Activated naive CD8-positive, alpha-beta T cell (primary cell): ENCODE results near the gene INPPL1.
"Not testable (repeated sequence)": the region's sequence is repeated elsewhere in the genome, so short reads cannot be mapped to it uniquely, and the experiment has no call there.

Experiments
- H3K27ac Mint-ChIP-seq: one replicate; pipeline ENCODE4 v1.8.0; 2021; ENCODE audit warnings: mixed read lengths
- H3K27me3 Mint-ChIP-seq: one replicate; pipeline ENCODE4 v1.8.0; 2021; ENCODE audit warnings: mixed read lengths
- H3K36me3 Mint-ChIP-seq: one replicate; pipeline ENCODE4 v1.8.0; 2021; ENCODE audit warnings: mixed read lengths
- H3K4me1 Mint-ChIP-seq: one replicate; pipeline ENCODE4 v1.8.0; 2021; ENCODE audit warnings: low read depth, mixed read lengths
- H3K4me3 Mint-ChIP-seq: one replicate; pipeline ENCODE4 v1.8.0; 2021; ENCODE audit warnings: mild to moderate bottlenecking, mixed read lengths
- H3K9me3 Mint-ChIP-seq: one replicate; pipeline ENCODE4 v1.8.0; 2021; ENCODE audit warnings: low read depth, mixed read lengths

The INPPL1 gene

DNA sequence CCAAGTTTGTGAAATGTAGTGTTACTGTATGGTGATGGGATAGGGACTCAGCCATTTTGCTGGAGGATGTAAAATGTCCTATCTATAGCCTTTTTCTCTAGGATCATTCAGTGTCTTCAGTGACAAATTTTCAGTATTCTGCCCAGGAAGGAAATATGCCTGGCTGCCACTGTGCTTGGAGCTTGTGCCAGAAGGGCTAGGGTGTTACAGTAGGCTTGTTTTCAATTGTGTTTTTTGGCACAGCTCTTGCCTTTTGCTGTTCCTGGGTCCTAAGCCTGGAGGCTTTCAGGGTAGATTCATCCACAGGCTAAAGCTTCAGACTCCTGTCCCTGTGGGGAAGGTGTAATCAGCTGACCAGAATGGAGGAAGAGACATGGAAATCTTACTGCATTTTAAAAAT lies 41.4 kb downstream of the INPPL1 start:
- Mint-ChIP-seq H3K36me3 (no peaks in the 10 kb centered on the region), H3K27ac (no peak overlapping the region), H3K4me1 (no peaks in the 10 kb centered on the region), H3K9me3 (no peaks in the 10 kb centered on the region), H3K27me3 (peaks cover 14% of the 10 kb centered on the region), H3K4me3 (no peak overlapping the region)

DNA sequence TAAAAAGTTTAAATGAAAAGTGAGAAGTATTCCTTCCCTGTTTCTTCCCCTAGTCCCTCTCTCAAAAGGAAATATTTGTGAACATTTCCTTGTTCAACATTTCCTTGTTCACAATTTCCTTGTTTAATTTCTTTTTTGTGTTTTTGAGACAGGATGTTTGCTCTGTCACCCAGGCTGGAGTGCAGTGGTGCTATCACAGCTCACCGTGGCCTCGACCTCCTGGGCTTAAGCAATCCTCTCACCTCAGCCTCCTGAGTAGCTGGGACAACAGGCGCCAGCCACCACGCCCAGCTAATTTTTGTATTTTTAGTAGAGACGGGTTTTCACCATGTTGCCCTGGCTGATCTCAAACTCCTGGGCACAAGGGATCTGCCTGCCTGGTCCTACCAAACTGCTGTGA lies 42.4 kb downstream of the INPPL1 start:
- not testable (repeated sequence) for H3K36me3 Mint-ChIP-seq, H3K4me3 Mint-ChIP-seq, H3K9me3 Mint-ChIP-seq, H3K4me1 Mint-ChIP-seq, H3K27ac Mint-ChIP-seq
- peaks cover 16% of the 10 kb centered on the region for H3K27me3 Mint-ChIP-seq

GRCh38 chr11:72267956-72268617 lies 43.5 kb downstream of the INPPL1 start:
- Mint-ChIP-seq H3K36me3 (no peaks in the 10 kb centered on the region), H3K4me1 (no peaks in the 10 kb centered on the region), H3K9me3 (no peaks in the 10 kb centered on the region), H3K27me3 (peaks cover 16% of the 10 kb centered on the region), H3K27ac (no peak overlapping the region), H3K4me3 (no peak overlapping the region)

- Mint-ChIP-seq H3K27ac (no peak overlapping the region), H3K4me1 (no peaks in the 10 kb centered on the region), H3K36me3 (no peaks in the 10 kb centered on the region), H3K4me3 (no peak overlapping the region), H3K27me3 (peaks cover 18% of the 10 kb centered on the region), H3K9me3 (no peaks in the 10 kb centered on the region)
Observed at GRCh38 chr11:72271980-72272379, 47.4 kb downstream of the INPPL1 start.

- H3K4me3 Mint-ChIP-seq: no peak overlapping the region
- H3K4me1 Mint-ChIP-seq: no peaks in the 10 kb centered on the region
- H3K9me3 Mint-ChIP-seq: no peaks in the 10 kb centered on the region
- peaks cover 12% of the 10 kb centered on the region for H3K27me3 Mint-ChIP-seq
- H3K36me3 Mint-ChIP-seq: no peaks in the 10 kb centered on the region
- H3K27ac Mint-ChIP-seq: no peak overlapping the region
Observed at GRCh38 chr11:72274435-72274834, 49.9 kb downstream of the INPPL1 start.

GRCh38 chr11:72278905-72279304 lies 54.3 kb downstream of the INPPL1 start:
- Mint-ChIP-seq H3K27me3 (peaks cover 26% of the 10 kb centered on the region), H3K36me3 (no peaks in the 10 kb centered on the region), H3K27ac (no peak overlapping the region), H3K4me3 (no peak overlapping the region), H3K4me1 (no peaks in the 10 kb centered on the region), H3K9me3 (no peaks in the 10 kb centered on the region)

DNA sequence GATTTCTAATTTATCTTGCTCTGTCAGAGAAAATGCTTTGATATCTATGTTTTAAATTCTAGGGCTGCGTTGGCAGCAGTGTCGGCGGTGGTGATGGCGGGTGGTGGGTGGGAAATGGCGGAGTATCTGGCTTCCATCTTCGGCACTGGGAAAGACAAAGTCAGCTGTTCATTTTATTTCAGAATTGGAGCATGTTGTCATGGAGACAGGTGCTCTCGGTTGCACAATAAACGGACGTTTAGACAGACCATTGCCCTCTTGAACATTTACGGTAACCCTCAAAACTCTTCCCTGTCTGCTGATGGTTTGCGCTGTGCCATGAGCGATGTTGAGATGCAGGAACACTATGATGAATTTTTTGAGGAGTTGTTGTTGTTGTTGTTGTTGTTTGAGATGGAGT lies 55.5 kb downstream of the INPPL1 start:
- H3K4me3 Mint-ChIP-seq: no peak overlapping the region
- H3K36me3 Mint-ChIP-seq: no peaks in the 10 kb centered on the region
- H3K27ac Mint-ChIP-seq: no peak overlapping the region
- no peaks in the 10 kb centered on the region for H3K9me3 Mint-ChIP-seq
- H3K4me1 Mint-ChIP-seq: no peaks in the 10 kb centered on the region
- H3K27me3 Mint-ChIP-seq: peaks cover 29% of the 10 kb centered on the region

DNA sequence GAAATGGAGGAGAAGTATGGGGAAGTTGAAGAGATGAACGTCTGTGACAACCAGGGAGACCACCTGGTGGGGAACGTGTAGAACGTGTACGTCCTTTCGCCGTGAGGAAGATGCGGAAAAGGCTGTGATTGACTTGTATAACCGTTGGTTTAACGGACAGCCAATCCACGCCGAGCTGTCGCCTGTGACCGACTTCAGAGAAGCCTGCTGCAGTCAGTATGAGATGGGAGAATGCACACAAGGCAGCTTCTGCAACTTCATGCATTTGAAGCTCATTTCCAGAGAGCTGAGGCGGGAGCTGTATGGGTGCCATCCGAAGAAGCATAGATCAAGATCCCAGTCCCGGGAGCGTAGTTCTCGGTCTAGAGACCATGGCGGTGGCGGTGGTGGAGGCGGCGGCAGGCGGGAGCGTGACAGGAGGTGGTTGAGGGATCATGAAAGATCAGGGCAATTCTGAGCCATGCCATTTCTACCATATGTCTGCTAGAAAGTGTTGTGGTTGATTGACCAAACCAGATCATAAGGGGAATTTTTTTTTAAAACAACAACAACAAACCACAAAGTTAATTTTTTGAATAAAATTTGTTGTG lies 56.3 kb downstream of the INPPL1 start:
- Mint-ChIP-seq H3K4me3 (no peak overlapping the region), H3K9me3 (no peaks in the 10 kb centered on the region), H3K36me3 (no peaks in the 10 kb centered on the region), H3K4me1 (no peaks in the 10 kb centered on the region), H3K27ac (no peak overlapping the region), H3K27me3 (peaks cover 26% of the 10 kb centered on the region)

- Mint-ChIP-seq H3K4me3 (no peak overlapping the region), H3K36me3 (no peaks in the 10 kb centered on the region), H3K9me3 (no peaks in the 10 kb centered on the region), H3K27me3 (peaks cover 23% of the 10 kb centered on the region), H3K27ac (no peak overlapping the region), H3K4me1 (no peaks in the 10 kb centered on the region)
Observed at GRCh38 chr11:72283947-72284346, 59.4 kb downstream of the INPPL1 start.

DNA sequence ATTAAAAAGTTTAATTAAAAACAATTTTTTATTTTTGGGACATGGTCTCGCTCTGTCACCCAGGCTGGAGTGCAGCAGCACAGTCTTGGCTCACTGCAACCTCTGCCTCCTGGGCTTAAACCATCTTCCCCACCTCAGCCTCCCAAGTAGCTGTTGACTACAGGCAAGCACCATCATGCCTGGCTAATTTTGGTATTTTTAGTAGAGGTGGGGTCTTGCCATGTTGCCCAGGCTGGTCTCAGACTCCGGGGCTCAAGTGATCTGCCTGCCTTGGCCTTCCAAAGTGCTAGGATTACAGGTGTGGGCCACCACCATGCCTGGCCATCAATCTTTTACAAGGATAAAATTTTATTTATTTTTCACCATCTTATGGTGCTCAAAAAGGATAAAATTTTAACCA lies 62.7 kb downstream of the INPPL1 start:
- Mint-ChIP-seq H3K27ac (no peak overlapping the region), H3K9me3 (no peaks in the 10 kb centered on the region), H3K4me3 (no peak overlapping the region), H3K27me3 (peaks cover 12% of the 10 kb centered on the region), H3K36me3 (no peaks in the 10 kb centered on the region), H3K4me1 (no peaks in the 10 kb centered on the region)
